ENCODE data around the gene SLC46A1. TPM values are rescaled to one million over a fixed set of nuclear protein-coding genes. Genes with fewer than 3 reads are reported as not detected.

Gene SLC46A1
- total and polyA plus RNA-seq, 11 donors: 2.6 to 13.9 (median 4.6) TPM

DNA sequence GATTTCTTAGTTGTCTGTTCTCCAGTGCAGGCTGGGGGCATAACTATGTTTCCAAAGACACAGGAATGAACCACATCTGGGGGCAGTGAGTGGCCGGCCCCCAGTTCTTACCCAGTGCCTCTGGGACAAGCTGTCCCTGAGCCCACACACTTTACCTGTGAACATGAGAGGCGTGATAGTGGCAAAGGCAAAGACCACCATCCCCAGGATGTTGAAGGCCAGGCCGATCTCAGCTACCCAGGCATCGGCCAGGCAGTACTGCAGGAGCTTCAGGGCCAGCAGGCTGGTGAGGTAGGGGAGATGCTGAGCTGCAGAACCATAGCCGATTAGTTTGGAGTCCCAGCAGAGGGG, 1.6 kb downstream of the SLC46A1 start:
- no peak for TF ChIP-seq POLR2A (IDR thresholded peaks at IDR 0.05)
- Histone ChIP-seq H3K36me3 (peaks cover 0 to 28% (median 14%) of the 10 kb centered on the region in 9 donors), H3K27me3 (no peaks in the 10 kb centered on the region), H3K27ac (peak overlapping the region in 2 of 12 donors; percentile 62 to 71), H3K4me1 (peaks cover 0 to 55% (median 9%) of the 10 kb centered on the region in 12 donors), H3K4me3 (peak overlapping the region in 4 of 12 donors; percentile 70 to 80 (median 76)), H3K9me3 (no peaks in the 10 kb centered on the region)
- intact Hi-C loops (cut with DNase I): no loop called here
- 88 to 99% (median 93%) methylated on average over 5 of the region's 5 CpGs for WGBS, 4 donors
- no peak for DNase-seq
- no peak for ATAC-seq

DNA sequence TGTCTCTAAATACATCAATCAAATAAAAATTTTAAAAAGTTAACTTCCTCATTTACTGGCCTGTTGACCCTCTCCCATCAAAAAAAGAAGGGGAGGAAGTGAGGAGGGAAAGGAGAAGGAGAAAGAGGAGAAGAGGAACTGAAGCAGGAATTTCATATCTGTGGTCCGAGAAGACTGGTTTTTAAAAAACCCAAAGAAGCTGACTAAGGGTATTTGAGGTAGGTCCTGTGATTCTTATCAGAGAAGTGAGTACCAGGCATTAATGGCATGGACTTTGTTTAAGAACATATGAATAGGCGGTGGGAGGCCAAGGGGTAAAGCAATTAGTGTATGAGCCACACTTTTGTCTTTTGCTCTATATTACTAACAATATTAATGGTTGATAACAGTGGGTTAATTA, 2.0 kb downstream of the SLC46A1 start:
- H3K27me3 ChIP-seq: no peaks in the 10 kb centered on the region
- no peak for TF ChIP-seq POLR2A (IDR thresholded peaks at IDR 0.05)
- TF ChIP-seq, protein P1, sequence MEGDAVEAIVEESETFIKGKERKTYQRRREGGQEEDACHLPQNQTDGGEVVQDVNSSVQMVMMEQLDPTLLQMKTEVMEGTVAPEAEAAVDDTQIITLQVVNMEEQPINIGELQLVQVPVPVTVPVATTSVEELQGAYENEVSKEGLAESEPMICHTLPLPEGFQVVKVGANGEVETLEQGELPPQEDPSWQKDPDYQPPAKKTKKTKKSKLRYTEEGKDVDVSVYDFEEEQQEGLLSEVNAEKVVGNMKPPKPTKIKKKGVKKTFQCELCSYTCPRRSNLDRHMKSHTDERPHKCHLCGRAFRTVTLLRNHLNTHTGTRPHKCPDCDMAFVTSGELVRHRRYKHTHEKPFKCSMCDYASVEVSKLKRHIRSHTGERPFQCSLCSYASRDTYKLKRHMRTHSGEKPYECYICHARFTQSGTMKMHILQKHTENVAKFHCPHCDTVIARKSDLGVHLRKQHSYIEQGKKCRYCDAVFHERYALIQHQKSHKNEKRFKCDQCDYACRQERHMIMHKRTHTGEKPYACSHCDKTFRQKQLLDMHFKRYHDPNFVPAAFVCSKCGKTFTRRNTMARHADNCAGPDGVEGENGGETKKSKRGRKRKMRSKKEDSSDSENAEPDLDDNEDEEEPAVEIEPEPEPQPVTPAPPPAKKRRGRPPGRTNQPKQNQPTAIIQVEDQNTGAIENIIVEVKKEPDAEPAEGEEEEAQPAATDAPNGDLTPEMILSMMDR (IDR thresholded peaks at IDR 0.05): no peak
- H3K36me3 ChIP-seq: peaks cover 0 to 32% (median 15%) of the 10 kb centered on the region in 9 donors
- intact Hi-C loops (cut with DNase I): no loop called here
- H3K4me1 ChIP-seq: peaks cover 0 to 59% (median 9%) of the 10 kb centered on the region in 12 donors
- 80 to 89% (median 83%) methylated on average over 2 of the region's 2 CpGs for WGBS, 4 donors
- no peaks in the 10 kb centered on the region for H3K9me3 ChIP-seq
- peak overlapping the region in 1 of 12 donors; percentile 76 for H3K27ac ChIP-seq
- ATAC-seq: no peak
- H3K4me3 ChIP-seq: peak overlapping the region in 3 of 12 donors; percentile 70 to 80 (median 78)
- no peak for DNase-seq

DNA sequence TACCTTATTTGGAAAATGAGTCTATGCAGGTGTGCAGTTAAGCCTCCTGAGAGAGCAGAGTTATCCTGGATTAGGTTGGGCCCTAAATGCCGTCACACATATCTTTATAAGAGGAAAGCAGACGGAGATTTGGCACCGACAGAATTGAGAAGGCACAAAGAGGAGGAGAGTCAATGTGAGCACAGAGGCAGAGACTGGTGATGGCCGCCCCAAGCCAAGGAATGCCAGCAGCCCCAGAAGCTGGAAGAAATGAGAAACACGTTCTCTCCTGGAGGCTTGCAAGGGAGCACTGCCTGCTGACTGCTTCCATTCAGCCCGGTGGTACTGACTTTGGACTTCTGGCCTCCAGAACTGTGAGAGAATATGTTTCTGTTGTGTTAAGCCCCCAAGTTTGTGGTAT, 3.2 kb downstream of the SLC46A1 start:
- H3K27me3 ChIP-seq: no peaks in the 10 kb centered on the region
- H3K27ac ChIP-seq: peak overlapping the region in 1 of 12 donors; percentile 76
- H3K36me3 ChIP-seq: peaks cover 0 to 35% (median 17%) of the 10 kb centered on the region in 9 donors
- 86 to 89% (median 87%) methylated on average over 6 of the region's 6 CpGs for WGBS, 4 donors
- intact Hi-C loops (cut with DNase I): no loop called here
- no peaks in the 10 kb centered on the region for H3K9me3 ChIP-seq
- ATAC-seq (no peak), DNase-seq (no peak)
- TF ChIP-seq, protein P1 (IDR thresholded peaks at IDR 0.05): no peak
- TF ChIP-seq POLR2A (IDR thresholded peaks at IDR 0.05): no peak
- peaks cover 0 to 71% (median 11%) of the 10 kb centered on the region in 12 donors for H3K4me1 ChIP-seq
- H3K4me3 ChIP-seq: no peak overlapping the region

DNA sequence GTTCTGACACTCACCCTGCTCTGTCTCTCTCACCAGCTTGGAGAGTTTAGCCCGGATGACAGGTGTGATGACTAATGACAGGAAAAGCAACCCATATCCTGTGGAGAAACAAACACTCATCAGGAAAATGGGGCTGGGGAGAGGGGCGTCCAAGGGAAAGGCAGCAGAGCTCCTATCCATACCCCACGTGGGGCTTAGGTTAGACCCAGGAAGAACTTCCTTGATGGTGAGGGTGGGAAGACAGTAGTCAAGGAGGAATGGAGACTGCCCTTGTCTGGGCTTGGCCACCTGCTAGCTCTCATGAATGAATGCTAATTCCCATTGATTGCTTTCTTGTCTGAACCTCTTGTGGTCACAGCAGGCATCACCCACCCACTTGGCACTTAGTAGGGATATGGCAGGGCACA, 3.8 kb downstream of the SLC46A1 start:
- ATAC-seq: no peak
- Histone ChIP-seq H3K36me3 (peaks cover 0 to 41% (median 17%) of the 10 kb centered on the region in 9 donors), H3K27me3 (no peaks in the 10 kb centered on the region), H3K4me1 (peaks cover 0 to 73% (median 11%) of the 10 kb centered on the region in 12 donors), H3K4me3 (no peak overlapping the region), H3K9me3 (no peaks in the 10 kb centered on the region), H3K27ac (peak overlapping the region in 1 of 12 donors; percentile 76)
- WGBS, 4 donors: 17 to 42% (median 39%) methylated on average over 3 of the region's 3 CpGs
- no peak for DNase-seq
- TF ChIP-seq, protein P1 (IDR thresholded peaks at IDR 0.05): no peak
- no peak for TF ChIP-seq POLR2A (IDR thresholded peaks at IDR 0.05)
- intact Hi-C loops (cut with DNase I): no loop called here

DNA sequence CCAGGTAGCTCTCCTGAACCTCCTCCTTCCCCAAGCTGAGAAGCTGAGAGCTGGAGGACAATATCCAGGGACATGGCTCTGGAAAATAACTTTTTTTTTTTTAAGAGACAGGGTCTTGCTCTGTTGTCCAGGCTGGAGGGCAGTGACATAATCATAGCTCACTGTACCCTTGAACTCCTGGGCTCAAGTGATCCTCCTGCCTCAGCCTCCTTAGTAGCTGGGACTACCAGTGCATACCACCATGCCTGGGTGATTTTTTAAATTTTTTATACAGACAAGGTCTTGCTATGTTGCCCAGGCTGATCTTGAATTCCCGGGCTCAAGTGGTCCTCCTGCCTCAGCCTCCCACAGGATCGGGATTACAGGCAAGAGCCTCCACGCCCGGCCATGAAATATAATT, 6.2 kb downstream of the SLC46A1 start:
- WGBS, 4 donors: 86 to 95% (median 93%) methylated on average over 4 of the region's 4 CpGs
- Histone ChIP-seq H3K27ac (peak overlapping the region in 1 of 12 donors; percentile 58), H3K9me3 (no peaks in the 10 kb centered on the region), H3K4me3 (no peak overlapping the region), H3K27me3 (no peaks in the 10 kb centered on the region), H3K4me1 (peaks cover 0 to 59% (median 3%) of the 10 kb centered on the region in 12 donors), H3K36me3 (peaks cover 0 to 64% (median 35%) of the 10 kb centered on the region in 9 donors)
- TF ChIP-seq, protein P1 (IDR thresholded peaks at IDR 0.05): no peak
- no peak for TF ChIP-seq POLR2A (IDR thresholded peaks at IDR 0.05)
- ATAC-seq (no peak), DNase-seq (no peak)
- intact Hi-C loops (cut with DNase I): no loop called here

Data from heart left ventricle (tissue), 16 donors.